HG03135 (cell line): ENCODE measurements around the gene DLX4.

Experiments used
- ATAC-seq: cut with Tn5 transposase; IDR thresholded peaks from one replicate; pipeline ENCODE4 v1.9.1; 2021; ENCODE audit warnings: mild to moderate bottlenecking, moderate library complexity; ENCODE audit not compliant: unreplicated experiment

Gene DLX4

DNA sequence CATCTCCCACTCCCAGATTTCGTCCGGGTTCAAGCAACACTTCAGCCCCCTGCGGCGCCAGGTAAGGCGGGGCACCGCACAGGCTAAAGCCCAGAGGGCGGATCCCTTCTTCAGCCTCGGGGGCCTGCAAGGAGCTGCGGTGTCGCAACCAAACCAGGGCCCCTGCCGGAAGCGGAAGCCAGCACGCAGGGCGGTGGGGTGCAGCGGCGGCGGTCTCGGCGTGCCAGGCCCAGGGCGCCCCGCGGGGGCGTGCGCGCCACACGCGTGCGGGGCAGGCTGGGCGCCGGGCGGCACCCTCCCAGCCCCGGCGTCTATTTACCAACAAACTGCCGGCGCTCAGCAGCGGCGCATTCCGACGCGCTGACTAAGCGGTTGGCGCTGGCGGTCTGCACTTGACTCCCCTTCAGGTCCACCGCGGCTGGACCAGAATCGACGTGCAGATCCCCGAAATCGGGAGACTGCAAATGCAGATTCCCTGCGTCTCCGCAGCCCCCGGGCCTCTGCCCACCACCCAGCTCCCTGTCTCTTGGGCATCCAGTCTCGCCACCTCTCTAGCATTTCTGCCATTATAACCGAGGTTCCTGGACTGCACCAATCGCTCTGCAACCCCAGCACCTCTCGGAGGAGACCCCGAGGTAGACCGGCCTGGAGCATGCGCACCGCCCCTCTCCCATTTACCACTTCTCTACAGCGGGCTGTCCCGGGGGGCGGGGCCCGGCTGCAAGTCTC lies 421 bp upstream of the DLX4 start:
- no peak for ATAC-seq

DNA sequence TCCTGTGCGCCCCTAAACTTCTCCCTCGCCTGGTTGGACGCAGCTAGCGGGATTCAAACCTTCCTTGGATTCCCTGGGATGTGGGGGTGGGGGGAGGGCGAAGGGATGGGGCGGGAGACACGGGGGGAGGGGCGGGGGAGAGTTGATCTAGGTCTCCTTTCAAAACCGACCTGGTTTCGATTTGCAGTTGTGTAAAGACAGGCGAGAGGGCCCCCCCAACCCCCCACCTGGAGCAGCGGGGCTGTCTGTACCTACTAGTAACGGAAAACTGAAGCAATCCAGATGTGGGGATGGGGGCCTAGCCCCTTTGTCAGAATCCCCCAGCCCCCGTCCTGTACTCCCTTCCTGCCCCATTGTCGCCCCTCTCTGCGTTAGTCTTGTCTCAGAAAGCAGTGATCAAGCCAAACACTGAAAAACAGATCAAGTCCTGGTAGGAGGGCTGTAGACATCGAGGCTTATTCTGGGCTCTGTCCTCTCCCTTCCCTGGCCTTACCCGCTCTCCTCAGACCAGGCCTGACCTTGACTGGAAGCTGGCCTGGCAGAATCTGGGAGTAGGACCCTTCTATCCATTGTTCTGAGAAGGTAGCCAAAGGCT lies 902 bp downstream of the DLX4 start:
- ATAC-seq = no peak

DNA sequence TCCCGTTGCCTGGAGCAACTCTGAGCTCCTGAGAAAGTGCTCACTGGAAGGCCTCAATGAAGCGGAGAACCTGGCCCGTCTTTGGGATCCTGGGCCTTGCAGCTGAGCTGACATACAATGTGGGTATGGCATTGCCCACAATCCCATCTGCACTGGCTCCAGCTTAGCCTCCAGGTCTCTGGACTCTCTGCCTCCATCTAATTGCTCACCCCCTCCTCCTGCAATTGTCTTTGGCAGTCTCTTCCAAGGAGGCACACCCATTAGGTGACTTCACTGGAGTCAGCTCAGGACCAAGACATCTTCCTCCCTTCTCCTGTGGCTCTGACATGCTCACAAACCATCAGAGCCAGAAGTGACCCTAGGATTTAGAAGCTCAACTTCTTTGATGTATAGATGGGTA lies 1.5 kb downstream of the DLX4 start:
- ATAC-seq = no peak

DNA sequence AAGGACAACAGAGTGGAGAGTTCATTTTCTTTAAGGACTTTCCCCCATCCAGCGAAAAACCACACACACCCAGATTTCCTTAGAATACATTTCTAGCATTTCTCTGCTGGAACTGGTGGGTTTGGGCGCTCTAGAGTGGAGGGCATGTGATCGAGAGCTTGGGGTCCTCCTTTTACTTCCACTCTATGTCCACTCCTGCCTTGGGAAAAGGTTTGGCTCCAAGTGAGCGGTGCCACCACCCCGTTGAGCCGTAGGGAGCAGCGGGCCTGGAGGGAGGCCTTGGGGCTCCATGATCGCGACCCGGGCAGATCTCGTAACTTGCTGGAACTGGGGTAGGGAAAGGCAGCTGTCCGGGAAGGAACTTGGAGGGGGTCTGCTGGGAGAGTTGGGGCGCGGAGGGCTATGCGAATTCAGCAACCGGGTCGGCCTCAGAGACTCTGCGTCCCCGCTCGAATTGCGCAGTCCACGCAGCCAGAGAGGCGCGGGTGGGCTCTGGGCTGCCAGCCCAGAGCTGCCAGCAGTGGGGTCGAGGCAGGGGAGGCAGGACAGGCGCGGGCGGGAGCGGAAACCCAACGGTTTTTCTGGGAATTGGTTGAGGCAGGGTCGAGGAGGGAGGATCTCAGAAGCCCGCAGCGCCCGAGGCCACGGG lies 2.3 kb downstream of the DLX4 start:
- no peak for ATAC-seq

DNA sequence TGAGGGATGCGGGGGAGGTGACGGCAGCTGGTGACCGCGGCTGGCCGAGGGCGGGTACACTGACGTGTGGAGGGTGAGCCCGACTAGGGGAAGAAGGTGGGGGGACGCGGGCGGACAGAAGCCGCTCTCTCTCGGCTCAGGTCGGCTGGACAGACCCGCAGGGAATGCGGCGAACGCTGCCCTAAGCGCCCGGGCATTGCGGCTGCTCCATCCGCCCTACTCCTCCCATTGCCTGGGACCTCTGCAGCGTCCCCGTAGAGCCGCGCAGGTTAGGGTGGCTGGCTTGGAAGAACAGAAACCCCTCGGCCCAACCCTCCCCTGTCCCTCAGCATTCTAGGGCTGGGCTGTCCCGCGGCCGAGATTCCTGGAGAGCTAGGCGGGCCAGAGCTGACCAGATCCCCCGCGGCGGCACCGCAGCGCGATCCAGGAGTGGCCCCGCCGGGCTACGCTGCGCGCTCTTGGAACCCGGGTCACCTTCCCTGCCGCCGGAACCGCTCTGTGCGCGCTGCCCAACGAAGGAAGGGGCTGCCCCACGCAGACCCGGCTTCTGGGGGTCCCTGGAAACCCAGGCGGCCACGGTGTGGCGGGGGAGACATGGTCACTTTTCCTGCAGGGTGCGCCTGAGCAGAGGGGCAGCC lies 3.0 kb downstream of the DLX4 start:
- ATAC-seq = no peak

DNA sequence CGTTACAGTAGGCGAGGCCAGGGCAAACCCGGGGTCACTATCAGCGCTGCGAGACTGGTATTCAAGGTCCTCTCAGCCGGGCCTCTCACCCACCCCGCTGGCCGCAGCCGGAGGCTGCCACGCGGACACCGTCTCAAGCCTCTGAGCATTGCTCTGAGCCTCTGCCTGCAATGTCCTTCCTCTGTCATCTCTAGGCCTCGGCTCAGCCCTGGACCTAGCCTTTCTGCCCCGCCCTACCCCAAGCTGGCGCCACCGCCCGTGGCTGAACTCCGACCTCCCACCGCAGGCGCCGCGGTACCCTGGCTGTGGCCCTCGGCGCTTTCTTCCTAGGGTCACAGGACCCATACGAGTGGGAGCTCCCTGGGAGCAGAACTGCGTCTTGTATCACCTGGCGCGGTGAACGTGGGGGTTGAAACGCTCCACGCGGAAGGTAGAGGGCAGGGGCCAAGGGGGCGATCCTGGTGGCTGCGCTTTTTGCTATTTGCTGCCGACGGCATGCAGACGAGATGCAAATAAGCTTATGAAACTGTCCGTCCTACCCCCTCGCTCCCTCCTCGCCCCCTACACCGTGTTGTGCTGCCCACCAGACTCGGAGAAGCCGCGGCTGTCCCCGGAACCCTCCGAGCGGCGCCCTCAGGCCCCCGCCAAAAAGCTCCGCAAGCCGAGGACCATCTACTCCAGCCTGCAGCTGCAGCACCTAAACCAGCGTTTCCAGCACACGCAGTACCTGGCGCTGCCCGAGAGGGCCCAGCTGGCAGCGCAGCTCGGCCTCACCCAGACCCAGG lies 3.7 kb downstream of the DLX4 start:
- no peak for ATAC-seq

DNA sequence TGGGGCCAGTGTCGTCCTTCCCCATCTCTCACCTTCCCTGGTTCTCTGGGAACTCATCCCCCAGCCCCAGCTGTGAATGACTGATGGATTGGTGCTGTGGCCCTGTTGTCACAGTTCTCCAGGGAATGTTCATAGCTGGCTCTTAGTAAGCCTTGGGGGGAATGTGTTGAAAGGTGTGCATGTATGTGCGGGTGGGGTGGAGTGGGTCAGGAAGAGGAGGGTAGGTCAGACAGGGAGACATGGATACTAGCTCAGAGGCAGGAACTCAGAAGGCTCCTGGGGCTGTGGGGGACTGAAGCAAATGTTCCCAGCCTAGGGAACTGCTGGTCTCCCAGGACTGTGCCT lies 4.3 kb downstream of the DLX4 start:
- no peak for ATAC-seq

DNA sequence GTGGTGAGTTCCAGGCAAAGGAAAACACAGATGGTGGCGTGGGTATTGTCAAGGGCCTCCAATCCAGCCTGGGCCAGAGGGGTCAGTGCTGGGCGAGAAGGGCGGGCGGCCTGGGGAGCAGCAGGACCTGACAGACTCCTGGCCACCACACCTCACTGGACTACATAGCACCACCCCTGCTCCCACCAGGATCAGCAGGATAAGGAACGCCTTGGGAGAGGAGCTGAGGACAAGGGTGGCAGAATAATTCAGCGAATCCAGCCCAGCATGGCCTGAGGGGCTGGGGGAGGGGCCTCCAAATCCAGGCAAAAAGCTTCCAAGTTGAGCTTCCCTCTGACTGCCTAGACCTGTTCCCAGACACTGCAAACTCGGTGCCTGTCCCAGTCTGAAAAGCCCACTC lies 6.5 kb downstream of the DLX4 start:
- ATAC-seq = no peak

DNA sequence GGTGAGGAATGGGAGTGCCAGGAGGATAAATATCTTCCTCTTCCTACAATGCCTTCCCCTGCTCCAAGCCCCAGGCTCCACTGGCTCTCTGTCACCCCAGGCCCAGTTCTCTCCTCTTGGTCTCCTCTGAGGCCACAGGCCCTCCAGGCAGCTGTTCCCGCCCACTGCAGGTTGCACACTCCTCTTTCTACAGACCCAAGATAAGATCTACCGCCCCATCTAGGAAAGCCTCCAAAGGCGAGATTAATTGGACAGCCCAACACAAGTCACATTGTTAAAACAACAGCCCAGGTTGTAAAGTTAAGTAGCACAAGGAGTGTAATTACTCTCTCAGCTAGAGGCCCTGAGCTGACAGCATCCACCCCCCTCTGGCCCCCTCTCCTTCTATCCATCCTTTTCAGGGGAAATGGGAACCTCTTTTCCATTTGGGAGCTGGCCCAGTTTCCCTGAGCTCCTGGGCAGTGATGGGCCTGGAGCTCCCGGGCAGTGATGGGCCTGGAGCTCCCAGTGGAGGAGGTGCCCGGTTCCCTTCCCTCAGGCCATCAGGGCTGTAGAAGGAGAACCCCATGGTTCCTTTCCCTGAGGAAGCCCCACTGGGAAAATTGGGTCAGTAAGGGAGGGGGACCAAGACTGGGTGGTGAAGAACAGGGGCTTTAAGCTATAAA lies 7.3 kb downstream of the DLX4 start:
- no peak for ATAC-seq

DNA sequence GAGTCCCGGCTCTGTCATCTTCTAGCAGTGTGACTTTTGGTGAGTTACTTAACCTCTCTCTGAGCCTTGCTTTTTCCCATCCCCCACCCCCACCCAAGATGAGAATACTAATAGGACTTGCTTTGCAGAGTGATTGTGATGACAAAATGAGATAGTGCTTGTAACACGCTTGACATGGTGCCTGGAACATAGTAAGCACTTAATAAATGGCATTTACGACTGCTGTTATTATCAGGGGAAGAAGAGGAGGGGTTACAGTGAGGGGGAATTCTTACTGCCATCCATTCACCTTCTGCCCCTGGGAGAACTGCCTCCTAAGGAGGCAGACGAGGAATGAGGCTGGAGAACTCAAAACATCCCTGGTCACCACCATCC lies 7.8 kb downstream of the DLX4 start:
- ATAC-seq = no peak

DNA sequence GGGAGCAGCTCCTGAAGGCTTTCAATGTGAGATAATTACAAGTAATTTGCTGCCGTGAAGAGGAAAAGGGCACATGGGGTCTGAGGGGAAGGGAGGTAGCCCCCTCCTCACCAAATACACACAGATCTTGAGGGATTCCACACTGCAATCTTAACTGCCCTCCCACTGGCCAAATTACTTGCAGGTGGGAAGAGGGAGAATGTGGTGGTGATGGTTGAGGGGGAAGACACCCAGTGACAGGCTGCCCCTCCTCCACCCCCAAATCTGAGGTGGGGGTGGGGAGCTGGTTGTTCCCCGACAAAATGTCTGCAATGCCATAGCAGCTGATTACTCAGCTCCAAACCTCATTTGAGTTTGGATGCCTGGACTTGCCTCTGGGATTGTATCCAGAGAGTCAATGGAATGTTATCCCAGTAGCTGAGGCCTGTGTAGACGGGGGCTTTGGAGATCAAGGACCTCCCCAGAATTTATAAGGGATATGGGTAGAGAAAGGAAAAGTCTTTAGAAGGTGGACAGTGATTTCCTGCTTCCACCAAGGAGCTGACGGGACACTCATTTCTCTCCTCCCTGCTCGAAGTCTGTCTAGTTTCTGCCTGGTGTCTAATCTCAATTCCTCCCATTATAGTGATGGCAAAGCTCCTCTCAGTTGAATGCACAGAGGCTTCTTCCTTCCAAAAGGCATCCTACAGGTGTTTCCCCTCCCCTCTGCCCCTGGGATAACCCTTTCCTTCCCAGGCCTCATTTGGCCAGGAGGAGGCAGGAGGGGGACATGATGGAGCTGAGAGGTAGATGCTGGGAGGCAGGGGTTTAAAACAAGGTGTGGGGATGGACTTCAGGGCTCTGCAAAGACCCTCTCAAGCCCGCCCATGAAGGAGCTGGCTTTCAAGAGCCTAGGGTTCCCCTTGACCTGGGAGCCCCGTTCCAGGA lies 8.7 kb downstream of the DLX4 start:
- no peak for ATAC-seq

DNA sequence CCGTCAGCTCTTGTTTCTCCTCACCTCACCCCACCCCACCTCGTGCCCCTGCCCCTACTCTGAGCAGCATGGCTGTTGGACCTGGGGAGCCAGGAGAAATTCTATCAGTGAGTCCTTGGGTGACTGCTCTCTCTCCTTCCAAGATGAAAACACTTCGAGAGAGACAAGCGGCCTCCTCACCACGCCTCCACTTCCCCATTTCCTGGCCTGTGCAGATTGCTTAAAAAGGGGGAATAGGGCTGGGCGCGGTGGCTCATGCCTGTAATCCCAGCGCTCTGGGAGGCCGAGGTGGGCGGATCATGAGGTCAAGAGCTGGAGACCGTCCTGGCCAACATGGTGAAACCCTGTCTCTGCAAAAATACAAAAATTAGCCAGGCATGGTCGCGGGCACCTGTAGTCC lies 9.5 kb downstream of the DLX4 start:
- no peak for ATAC-seq

DNA sequence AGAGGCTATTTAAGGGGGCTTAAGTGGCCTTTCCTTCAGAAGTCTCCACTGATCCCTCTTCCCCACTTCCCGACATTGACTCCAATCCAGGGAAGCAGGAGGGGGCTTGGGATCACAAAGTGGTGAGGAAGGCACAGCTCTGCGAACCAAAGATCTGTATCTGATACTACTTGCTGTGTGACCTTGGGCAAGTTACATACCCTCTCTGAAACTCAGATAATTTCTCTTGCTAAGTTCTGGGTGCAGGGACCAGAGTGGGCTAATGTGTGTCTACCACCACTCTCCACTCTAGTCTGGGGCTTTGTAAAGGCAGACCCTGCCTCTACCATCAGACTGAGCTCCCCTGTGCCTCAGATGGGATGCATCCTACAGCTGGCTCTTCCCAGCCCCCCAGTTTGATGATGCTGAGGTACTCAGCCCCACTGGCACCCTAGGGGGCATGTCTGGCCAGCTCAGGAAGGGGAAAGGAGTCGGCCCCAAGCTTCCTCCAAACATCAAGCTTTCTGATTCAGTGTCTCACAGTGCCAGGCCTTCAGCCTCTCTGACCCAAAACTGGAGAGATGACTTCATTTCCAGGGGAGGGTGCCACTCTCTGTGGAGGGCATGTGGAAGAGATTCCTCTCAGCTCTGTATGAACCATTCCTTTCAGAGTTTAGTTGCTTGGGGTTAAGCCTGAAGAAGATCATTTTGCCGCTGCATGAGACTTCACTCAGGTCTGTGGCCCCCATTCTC lies 10.9 kb downstream of the DLX4 start:
- no peak for ATAC-seq

DNA sequence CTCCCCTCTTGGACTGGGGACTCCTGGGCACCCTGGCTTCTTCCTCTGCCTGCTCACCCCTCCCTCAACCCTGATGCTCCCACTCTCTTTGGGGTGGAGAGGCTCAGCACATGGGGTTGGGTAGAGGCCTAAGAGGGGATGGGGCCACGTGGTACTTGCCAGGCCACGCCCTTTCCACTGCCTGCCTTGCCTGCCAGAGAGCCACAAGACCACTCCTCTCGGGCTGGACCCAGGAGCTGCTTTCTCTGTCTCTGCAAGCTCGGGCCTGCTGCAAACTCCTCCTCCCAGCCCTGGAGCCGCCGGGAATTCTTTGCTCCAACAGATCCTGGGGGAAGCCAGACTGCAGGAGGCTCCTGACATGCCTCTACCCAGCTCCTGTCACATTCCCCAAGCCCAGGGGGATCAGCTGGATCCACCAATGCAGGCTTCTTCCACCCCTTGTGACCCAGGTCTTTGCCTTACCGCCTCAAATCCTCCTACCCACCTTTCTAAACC lies 11.8 kb downstream of the DLX4 start:
- ATAC-seq = no peak

DNA sequence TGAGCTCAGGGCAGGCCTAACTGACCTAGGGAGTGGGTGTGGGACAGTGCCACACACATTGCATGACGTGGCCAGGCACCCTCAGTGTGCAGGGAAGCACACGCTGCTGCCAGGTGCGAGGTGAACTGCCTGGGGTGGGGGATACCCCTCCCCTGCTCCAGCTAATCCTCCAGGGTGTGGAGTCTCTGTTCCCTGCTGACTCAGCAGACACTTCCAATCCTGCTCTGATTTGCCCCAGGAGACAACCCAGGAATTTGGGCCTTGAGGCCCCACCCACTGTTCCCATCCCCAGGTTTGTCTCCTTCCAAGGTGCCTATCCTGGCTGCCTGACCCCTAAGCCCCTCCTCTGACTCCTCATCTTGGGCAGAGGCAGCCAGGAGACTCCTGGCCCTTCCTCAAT lies 15.3 kb downstream of the DLX4 start:
- ATAC-seq = no peak

DNA sequence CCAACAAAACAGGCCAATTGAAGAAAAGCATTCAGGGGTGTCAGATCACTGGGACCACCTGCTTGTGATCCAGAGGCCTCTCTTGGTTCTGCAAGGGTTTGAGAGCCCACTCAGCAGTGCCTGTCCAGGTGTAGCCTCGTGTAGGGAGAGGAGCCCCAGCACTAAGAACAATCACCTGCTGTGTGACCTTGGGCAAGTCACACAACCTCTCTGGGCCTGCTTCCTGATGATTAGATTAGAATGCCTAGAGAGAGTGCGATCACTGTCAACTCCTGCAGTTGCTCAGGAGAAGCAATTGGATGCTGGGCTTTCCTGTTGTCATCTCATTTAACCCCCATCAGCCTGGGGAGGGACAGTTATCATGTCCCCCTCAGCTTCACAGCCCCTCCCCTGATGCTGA lies 15.8 kb downstream of the DLX4 start:
- ATAC-seq = no peak

DNA sequence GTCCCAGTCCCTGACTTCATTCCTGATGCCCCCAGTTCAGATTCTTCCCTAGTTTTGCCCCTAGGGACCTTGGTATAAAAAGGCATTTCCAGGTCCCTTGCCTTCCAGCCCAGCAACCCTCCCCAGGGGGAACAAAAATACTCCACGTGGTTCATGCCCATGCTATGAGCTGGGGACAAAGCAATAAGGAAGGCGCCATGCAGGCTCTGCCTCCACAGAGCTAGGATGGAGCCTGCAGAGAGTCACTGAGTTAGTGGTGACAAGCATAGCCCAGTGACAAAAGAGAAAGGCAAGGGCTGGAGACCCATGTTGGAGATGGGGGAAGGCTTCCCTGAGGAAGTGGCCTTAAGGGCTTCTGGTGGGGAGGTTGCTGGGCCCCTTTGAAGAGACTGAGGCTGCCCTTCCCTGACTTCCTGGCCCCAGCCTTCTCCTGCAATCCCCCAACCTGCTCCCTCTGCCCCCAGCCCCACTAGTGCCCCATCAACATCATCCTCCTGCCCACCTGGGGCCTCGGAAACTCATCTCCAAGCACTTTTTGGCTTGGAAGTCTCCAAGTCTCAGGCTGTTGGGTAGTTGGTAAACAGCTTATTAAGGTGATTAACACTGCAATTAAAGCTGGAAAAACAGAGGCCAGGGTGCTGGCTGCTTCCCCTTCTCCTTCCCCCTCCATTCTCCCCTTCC lies 16.5 kb downstream of the DLX4 start:
- ATAC-seq = no peak
